ENCODE data around the gene ERGIC3.

Gene ERGIC3

GRCh38 chr20:35602851-35603495, 61.1 kb downstream of the ERGIC3 start:
- Mint-ChIP-seq H3K9me3 (no peaks in the 10 kb centered on the region), H3K27ac (no peak overlapping the region), H3K4me1 (peaks cover 12% of the 10 kb centered on the region), H3K27me3 (peaks cover 33% of the 10 kb centered on the region), H3K36me3 (ENCODE audit: low read depth) (no peaks in the 10 kb centered on the region), H3K4me3 (no peak overlapping the region)
- no peak for DNase-seq
- ATAC-seq = no peak

DNA sequence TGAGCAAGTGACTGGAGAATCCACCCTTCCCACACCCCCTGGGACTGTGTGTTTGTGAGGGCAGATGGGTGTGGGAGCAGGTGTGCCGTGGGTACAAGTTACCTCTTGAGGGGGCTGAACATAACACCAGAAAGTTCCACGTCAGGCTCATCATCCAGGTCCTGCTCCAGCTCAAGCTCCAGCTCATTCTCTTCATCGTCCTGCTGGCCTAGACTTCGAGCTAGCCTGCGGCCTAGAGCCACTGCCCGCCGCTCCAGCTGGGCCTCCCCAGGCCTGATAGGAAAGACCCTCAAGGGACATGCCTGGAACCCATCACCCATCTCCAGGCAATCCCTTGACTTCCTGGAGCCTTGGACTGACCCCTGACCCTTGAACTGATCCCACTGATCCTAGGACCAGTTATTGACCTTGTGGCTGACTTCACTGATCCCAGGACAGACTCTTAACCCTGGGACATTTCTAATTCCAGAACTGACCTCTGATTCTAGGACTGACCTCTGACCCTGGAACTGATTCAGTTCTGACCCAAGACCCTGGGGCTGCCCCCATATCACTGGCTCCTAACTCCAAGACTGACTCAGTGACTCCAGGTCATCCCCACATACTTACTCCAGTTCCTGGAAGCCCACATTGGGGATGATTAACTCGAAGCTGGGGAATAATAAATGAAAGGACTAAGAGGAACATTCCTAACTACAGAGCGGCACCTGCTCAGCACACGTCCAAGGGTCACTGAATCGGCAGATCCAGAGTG, 62.0 kb downstream of the ERGIC3 start:
- H3K27me3 Mint-ChIP-seq = peaks cover 30% of the 10 kb centered on the region

GRCh38 chr20:35604449-35604747, 62.5 kb downstream of the ERGIC3 start:
- no peak overlapping the region for H3K27ac Mint-ChIP-seq
- ATAC-seq = no peak
- peak; percentile 36 for DNase-seq
- no peaks in the 10 kb centered on the region for H3K36me3 Mint-ChIP-seq (ENCODE audit: low read depth)
- H3K9me3 Mint-ChIP-seq = no peaks in the 10 kb centered on the region
- H3K4me1 Mint-ChIP-seq = peaks cover 12% of the 10 kb centered on the region
- H3K27me3 Mint-ChIP-seq = peaks cover 30% of the 10 kb centered on the region
- H3K4me3 Mint-ChIP-seq = no peak overlapping the region

More for the DNA sequence above, 62.0 kb downstream of the ERGIC3 start:
- DNase-seq (no peak), ATAC-seq (no peak)
- Mint-ChIP-seq H3K4me3 (no peak overlapping the region), H3K4me1 (peaks cover 12% of the 10 kb centered on the region), H3K36me3 (ENCODE audit: low read depth) (no peaks in the 10 kb centered on the region), H3K9me3 (no peaks in the 10 kb centered on the region), H3K27ac (no peak overlapping the region)

GRCh38 chr20:35606127-35606526, 64.2 kb downstream of the ERGIC3 start:
- Mint-ChIP-seq H3K4me3 (no peak overlapping the region), H3K9me3 (no peaks in the 10 kb centered on the region), H3K36me3 (ENCODE audit: low read depth) (no peaks in the 10 kb centered on the region), H3K27me3 (peaks cover 17% of the 10 kb centered on the region), H3K4me1 (peaks cover 8% of the 10 kb centered on the region), H3K27ac (no peak overlapping the region)
- ATAC-seq (no peak), DNase-seq (no peak)

Measured in activated naive CD8-positive, alpha-beta T cell treated with anti-CD3 and anti-CD28 coated beads, Interleukin-2, amount 50 U/mL, for 24 hours (primary cell).